Stimulated activated CD4-positive, alpha-beta T cell treated with anti-CD3 and anti-CD28 coated beads, Interleukin-2, amount 100 ng/mL, for 24 hours (primary cell): Measurements from ENCODE around the gene RUNX1.
"Not testable (repeated sequence)": the region's sequence is repeated elsewhere in the genome, so short reads cannot be mapped to it uniquely, and the experiment has no call there.

Experiments used
- DNase-seq, 2 donors: peaks; one replicate each; pipeline ENCODE4 v3.0.0-alpha.2; 2020

RUNX1 gene

DNA sequence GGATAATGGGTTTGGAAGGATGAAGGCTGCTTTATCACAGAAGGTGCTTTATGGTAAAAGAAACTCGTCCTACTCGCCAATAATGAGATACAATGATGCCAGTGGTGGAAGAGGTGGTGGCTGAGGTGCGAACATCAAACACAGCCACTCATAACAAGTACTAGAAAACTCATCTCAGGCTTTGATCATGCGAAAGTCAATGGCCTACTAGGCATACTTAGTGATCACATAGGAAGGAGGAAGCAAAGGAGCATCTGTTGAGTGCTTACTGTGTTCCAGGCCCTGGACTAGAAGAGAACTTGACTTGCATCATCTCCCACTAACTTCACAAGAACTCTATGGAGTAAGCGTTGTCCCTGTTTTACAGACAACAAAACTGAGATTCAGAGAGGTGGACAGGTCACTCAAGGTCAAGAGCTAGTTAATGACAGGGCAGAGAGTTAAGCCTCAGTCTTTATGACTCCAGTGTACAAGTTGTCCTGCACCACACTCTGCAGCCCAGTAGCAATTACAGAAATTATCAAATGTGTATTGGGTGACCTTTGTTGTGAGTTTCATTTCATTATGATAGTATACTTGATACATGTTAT, 33.6 kb downstream of the RUNX1 start:
- DNase-seq = peak in 1 of 2 donors; percentile 50

DNA sequence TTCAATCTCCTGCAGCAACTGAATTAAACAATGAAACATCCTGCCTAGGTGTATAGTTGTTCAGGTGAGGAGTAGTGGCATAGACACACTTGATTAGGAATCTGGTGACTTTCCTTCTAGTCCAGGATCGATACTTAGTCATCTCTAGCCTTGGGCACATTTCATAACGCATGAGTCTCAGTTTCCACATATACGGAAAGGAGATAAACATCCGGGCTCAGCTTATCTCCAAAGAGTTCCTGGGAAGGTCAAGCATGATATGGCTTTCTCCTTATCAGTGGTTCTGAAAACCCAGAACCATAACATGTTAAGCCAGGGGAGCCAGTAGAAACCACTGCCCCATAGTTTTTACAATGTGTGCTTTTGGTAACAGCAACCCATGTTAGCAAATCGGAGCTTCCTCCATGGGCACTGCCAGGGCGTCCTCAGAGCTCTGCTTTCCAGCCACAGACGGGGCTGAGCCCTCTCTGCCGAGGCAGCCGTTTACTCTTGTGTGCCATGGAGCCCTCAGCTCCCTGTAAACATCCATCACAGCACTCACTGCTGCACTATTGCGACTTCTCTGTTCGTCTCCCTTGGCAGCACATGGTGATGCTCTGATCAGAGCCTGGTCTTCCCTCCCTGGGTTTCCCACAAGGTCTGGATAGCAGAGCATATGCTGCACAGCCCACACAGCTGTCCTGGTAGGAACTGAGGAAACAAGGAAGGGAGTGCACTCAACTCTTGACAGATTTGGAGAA, 34.6 kb downstream of the RUNX1 start:
- DNase-seq = no peak

DNA sequence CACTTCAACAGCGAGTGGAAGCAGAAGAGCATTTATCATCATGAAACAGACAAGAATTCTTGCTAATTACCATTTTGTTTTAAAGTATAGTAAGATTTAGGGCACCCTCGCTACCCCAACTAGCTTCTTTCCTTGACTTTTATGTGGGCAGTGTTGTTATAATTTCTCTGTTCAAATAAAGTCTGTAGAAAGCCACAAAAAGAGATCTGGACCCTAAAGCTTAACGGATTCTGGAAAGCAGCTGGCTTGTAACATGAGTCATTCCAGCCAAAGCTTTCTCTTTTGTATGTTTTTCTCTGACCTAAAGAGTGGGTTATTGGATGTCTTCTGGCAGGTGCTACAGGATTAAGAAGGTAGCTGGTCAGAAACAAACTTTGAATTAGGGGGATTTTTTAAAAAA, 37.4 kb downstream of the RUNX1 start:
- no peak for DNase-seq

DNA sequence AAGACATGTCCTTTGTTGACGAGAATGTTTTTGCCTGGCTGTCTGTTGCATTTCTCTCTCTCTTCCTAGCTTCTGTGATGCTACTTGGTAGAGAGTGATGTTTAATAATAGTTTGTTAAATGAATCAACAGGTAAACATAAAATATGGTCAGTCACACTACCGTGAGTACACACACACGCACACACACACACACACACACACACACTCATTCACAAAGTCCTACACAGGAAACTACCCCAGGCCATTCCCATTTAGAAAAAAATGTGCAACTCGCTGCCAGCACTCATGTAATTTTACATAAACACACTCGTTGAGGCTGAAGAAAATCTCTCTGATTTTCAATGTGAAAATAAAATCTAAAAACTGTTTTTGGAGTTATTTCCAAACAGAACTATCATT, 38.7 kb downstream of the RUNX1 start:
- no peak for DNase-seq

DNA sequence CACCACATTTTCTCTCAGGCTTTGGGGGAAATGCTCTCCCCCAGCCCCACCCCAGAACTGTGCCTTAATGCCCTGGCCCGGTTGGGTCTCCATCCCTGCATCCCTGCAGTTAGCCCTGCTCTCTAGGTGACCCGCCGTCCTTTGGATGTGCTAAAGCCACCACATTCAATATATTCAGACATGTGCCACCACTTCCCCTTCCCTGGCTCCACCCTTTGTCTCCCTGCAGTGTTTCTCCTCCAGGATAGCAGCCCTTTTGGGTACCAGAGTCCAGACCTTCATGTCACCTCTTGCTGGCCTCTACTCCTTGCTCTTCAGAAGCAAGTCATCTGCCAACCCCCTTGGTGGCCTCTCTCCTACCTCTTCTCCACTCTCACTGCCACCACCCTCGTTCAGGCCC, 41.8 kb downstream of the RUNX1 start:
- no peak for DNase-seq

DNA sequence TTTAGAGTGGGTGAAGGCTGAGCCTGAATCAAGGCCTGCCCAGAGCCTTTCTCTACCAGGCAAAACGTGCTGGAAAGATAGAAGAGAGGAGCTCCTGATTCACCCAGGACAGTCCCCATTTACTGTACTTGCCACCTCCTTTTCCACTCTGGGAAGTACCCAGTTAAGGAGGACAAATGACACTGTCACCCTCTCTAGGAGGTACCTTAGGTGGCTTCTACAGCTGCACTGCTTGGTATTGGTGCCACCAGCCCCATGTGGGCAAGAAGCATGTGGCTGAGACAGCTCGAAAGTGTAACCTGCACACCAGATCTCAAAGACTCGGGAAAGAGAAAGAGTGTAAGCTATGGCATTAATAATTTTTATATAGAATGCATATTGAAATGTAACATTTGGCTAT, 42.3 kb downstream of the RUNX1 start:
- DNase-seq = no peak

DNA sequence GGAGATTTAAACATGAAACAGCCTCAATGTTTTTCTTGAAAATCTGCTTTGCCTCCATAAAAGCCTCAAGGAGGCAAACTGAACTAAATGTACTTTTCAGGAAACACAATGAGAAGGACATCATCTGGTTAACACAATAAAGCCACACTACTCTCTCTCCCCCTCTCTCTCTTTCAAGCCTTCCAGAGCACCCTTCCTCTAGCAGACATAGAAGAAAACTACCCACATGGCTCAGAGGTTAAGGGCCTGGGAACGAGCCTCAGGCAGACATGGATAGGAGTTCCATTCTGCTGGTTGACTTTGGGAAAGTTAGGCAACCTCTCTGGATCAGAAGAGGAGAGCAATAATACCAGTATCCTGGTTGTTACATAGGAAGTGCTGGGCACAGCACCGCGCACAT, 42.9 kb downstream of the RUNX1 start:
- DNase-seq = no peak

DNA sequence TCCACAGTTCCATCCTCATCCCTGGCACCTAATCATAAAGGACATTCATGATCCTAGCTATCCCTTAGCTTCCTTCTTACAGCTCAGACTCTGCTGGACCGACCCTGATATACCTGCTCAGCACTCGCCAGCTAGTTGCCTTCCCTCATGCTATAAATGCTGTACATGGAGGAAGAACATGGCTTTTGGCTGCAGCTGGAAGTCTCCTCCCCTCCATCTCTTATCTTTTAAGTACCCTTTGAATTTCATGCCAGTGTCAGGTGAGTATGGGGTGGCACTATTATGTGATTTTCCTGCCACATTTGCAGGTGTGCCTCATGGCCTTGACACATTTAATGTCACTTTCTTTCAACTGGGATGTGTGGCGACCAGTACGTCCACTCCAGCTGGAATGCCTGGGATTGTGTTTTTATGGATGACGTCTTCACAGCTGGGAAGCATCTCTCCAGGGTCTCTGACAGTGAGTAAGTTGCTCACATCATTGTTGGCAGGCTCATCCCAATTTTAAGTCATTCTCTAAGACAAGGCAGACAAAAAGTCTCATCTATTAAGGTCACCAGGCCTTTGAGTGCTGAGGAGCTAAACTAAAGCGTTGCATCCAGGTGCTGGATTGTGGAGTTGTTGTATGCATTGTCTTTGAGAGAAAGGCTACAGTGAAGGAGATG, 43.4 kb downstream of the RUNX1 start:
- no peak for DNase-seq

DNA sequence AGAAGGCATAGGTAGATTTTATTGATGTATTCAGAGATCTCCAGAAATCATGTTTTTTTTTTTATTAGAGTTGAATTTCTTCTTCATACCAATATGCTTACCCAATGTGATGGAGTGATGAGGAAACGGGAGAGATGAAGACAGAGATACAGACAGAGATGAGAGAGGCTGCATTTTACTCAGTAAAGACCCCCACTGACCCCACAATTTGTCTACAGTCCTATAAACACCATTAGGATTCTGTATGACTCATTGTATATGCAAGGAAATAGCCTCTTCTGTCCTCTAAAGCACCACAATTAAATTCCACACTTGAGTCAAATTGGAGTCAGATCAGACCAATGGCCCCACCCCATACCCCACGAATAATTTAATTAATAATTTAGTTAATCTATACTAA, 44.0 kb downstream of the RUNX1 start:
- no peak for DNase-seq

DNA sequence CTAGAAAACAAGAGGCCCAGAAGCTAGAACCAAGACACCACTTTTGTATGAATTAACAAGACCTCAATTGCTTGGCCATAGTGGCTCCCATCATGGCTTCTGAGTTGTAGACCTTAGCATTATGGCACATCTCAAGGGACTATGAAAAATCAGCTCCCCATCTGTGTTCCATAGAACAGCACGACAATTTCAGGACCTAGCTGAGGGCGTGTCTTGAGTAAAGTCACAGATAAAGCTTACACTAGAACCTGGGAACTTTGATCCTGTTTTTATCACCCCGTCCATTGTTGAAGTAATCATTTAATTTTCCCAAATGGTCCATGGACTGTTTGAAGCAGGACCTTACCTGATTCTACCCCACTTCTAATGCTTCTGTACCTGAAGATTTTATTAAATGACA, 44.8 kb downstream of the RUNX1 start:
- no peak for DNase-seq

DNA sequence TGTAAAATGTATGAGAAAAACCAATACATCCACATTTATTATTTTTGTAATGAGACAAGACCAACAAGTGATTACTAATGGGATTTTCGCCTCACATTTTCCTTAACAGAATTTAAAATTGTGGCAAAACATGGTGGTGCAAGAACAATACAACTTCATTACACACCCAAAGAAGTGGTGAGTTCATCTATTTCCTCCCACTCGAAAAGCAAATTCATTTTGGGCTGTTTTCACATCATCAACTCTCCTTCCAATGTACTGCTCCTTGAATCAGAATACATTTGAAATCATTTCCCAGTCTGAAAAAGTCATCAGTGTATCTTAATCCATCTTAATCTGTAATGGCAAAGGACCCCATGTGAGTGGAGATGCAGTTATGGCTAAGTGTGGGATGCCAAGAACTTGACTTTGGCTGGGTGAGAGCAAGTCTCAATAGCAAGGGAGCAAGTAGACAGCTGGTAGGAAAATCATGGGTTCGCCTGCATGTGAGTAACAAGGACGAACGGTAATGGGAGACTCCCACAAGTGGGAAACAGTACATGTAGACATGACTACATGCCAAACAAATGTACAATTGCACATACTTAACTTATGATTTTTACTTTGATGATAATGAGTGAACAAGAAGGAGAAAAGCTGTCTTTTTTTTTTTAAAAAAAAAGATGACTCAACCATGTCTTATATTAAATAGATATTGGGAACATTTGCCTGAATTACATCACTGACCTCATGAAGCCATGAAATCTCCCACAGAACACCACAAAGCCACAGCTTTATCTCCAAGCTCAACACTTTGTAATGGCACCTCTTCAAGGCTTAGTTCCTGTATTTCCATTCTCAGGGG, 46.0 kb downstream of the RUNX1 start:
- DNase-seq = no peak

DNA sequence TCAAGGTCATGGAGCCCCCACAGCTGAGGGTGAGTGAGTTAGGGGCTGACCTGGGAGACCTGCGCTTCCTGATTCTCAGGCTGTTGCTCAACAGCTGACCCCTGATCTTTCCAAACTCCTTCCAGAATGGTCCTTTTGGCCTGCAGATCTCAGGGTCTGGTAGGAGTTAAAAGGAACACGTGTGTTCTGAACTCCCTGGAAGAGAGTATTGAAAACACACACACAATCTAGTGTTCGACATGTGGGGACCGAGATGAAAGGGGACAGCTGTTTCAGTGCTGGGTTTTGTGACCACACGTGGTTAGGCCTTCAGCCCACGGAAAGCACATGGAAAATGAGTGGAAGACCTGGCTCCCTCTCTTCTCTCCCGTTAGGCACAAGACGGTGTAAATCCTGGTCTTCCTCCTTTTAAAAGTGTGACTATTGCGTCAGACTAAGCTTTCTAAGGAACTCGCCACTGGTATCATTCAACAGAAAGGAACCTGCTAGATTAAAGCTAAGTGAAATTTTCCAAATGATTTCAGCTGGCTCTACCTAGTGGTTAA, 49.6 kb downstream of the RUNX1 start:
- no peak for DNase-seq

DNA sequence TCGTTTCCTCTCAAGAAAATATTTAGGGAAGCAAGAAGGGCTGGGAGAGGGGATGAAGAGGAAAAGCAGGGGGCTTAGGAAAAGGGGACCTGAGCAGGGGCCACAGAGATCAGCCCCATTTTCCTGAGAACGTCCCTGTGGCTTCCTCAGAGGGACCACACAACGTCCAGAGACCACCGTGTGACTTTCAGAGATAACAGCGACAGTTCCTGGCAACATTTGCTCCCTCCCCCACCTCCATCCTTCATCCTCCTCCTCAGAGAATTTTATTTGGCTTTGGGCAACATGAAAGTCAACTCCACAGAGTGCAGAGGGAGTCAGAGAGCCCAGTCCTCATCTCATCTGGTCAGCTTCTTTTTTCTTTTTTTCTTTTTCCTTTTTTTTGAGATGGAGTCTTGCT, 50.9 kb downstream of the RUNX1 start:
- DNase-seq = no peak

DNA sequence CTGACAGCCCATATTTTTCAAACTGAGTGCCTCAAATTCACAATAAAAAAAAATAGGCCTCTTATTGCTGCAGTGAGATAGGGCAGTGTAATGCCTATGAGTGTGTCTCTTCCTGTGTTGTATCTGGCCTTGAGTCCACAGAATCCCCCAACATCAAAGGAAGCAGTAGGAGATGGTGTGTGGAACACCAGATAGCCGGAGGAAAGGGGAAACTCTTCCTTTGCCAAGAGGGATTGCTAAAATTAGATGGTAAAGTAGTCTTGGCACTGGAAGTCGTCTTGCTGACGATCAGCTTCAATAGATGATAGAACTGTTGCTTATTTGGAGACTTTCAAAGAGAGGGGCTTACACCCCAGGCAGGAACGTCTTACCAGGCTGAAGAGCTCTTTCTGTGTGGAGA, 51.8 kb downstream of the RUNX1 start:
- DNase-seq = no peak

DNA sequence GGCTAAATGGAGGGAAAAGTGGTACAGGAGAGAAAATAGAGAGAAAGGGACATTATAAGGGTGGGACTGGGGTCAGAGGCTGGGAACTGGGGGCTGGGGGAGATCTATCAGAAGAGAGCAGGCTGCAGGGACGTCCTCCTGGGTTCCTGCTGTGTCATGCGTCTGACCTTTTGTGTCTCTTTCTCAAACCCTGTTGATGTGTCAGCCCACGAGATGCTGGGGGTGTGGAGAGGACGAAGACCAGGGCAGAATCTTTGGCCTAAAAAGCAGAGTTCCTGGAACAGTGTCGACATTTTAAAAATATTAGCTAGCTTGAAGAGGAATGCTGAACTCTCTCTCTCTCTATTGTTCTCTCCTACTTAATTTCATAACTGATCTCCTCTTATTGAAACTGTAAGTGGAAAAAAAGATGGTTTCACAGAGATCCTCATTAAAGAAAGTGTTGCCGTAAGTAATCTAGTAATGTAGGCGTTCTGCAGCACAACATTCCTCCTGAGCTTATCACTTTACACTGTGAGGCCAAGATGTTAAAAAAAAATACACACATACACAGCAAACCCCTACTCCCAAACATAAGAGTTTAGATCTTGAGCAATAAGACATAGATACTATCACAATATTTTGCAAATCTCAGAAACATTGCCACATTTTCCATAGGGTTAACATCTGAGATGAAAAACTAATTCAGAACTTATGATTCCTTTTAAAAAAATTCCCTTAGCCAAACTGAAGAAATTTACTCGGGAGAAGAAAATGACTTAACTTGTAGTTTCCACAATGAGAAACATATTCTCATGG, 52.6 kb downstream of the RUNX1 start:
- DNase-seq = no peak

DNA sequence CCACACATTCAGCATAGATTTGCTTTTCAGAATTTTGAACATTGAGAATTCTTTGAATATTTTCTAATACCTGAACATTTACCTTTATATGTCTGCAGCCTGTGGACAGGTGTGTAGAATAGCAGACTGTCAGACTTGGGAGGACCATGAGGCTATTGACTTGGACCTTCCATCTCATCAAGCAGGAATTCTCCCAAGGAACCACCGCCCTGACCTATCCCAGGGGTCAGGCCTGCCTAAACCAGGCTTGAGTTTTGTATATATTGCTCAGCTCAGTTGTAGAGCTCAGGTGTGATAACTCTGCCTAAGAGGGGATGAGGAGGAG, 53.2 kb downstream of the RUNX1 start:
- no peak for DNase-seq

DNA sequence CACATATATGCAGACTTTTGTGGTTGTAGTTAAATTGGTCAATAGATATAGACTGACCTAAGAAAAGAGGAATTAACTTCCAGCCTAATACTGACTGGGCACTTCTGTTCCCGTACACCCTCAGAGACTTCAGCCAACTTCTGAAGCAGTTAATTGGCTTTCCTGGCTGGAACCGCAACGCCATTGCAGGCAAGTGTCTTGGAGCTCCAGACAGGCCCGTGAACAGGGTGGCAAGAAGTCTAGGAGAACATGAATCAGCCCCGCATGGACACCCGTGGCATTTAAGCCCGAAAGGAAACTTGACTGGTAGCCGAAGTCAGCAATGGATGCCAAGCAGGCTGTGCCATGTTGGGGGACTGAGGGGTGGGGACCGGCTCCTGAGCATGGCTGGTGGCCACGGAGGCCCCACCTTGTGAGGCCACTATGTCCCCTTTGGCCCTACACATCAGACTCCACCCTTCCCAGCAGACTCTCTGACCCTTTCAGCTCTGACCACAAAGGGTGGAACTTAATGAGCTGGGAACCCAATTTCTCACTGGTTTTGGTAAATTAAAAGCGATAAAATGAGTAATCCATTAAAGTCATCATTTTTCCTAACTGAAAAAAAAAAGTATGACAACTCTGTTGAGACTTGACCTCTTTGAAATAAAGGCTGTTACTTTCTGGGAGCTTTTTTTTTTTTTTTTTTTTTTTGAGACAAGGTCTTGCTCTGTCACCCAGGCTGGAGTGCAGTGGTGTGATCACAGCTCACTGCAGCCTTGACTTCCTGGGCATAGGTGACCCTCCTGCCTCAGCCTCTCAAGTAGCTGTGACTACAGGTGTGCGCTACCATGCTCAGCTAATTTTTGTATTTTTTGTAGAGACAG, 54.1 kb downstream of the RUNX1 start:
- peak in 1 of 2 donors; percentile 38 for DNase-seq

DNA sequence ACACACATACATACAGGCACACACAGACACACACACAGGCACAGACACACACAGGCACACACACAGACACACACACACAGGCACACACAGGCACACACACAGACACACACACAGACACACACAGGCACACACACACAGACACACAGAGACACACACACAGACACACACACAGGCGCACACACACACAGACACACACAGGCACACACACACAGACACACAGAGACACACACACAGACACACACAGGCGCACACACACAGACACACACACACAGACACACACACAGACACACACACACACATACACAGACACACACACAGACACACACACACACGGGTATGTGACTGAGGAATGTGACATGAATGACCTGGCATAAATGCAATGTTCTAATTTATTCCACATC, 55.6 kb downstream of the RUNX1 start:
- not testable (repeated sequence) for DNase-seq

DNA sequence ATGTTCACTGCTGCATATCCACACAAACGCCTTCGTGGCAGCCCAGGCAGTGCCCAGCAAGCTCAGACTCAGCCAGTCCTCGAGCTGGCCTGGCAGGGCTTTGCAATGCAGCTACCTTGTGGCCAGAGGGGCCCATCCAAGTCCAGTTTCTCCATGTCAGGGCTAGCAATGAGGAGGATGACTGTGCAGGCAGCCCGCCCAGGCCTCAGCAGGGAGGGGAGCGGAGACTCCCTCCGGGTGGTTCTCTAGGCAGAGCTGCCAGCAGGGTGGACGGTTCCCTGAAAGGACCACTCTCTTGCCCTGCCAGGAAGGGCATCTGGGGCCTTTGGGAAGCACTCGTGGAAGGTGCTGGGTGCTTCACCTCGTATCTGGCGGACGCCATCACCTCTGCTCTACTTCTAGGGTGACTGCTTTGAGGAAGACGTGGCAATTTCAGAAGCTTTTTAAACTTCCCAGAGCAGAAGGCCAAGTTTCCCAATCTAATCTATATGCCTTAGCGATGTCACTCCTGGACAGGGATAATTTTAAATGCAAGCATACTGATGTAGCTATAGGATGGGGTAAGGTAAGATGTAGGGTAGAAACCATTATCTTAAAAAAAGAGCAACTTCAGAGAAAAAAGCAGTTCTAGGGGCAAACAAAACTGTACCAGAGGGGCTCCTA, 56.2 kb downstream of the RUNX1 start:
- no peak for DNase-seq

DNA sequence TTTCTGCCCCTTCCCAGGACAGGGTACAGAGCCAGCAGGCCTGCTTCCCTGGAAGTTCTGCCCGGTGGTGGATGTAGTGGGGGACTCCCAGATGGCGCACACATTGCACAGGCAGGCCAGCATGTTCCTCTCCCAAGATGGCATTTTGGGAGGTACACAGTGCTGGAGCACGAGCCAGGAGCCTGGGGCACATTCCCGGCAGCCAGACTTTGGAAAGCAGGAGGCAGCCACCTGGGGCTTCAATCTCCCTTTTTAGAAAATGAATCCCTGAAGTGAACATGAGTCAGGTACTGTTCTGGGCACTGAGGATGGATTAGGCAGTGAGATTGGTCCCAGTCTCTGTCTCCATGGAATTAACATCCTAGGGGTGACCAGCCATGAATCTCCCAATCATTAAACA, 56.9 kb downstream of the RUNX1 start:
- no peak for DNase-seq

DNA sequence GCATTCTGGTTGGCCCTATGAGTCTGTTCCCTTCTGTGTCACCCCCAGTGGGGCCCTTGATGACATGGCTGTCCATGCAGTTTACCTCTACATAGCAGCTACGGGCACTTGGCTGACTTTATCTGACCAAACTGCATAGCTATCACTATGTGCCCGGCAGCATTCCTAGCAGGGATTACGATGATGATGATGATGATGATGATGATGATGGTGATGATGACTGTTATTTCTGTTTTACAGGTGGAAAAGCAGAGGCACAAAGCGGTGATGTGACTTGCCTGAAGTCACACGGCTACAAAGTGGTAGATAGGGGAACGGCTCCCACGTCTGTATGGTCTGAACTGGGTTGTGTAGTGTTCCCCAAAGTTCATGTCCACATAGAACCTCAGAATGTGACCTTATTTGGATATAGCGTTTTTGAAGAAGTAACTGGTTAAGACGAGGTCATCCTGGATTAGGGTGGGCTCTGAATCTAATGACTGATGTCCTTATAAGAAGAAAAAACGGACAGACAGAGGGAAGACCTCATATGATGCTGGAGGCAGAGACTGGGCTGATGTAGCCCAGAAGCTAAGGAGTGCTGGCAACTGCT, 57.6 kb downstream of the RUNX1 start:
- no peak for DNase-seq
